Measurements from ENCODE around the gene LYRM4.

Gene LYRM4

DNA sequence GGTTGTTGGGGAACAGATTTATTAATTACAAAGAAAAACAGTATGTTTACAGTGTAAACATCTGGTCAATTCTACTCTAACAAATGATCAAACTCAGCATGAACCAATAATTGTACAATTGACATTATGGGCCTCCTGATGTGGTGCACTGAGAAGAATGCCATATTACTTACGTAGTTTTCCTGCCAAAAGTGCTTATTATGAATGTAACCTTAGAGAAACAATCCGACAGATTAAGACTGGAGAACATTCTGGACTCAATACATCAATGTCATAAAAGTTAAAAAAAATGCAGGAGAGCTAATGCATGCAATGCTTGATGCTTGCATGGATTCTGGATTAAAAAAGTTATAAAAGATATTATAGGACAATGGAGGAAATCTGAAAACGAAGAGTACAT is 69.0 kb downstream of the LYRM4 start:
- no peak for DNase-seq (ENCODE audit: low read depth)
- TF ChIP-seq CTCF (conservative IDR thresholded peaks at IDR 0.05; ENCODE audit: low read length), result no peak
- H3K4me3 ChIP-seq (ENCODE audit: low read length), result no peak overlapping the region

GRCh38 chr6:5191222-5191621 is 69.5 kb downstream of the LYRM4 start:
- TF ChIP-seq CTCF (conservative IDR thresholded peaks at IDR 0.05; ENCODE audit: low read length), result no peak

DNA sequence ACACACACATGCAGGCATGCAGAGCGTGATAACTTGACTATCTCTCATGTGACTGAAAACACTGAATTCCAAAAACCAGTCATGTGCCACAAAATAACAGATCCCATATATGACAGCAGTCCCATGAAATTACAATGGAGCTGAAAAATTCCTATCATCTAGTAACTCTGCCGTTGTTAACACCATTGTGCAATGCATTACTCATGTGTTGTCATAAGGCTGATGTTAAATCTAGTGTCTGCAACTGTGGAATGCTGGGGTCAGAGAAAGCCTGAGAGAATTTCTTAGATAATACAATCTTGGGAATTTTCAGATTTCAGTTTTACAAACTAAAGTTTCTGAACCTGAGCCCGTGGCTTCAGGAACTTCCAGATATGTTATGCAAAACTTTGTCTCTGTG is 70.2 kb downstream of the LYRM4 start:
- TF ChIP-seq CTCF (conservative IDR thresholded peaks at IDR 0.05; ENCODE audit: low read length), result no peak
- H3K4me3 ChIP-seq (ENCODE audit: low read length), result no peak overlapping the region
- peak; percentile 96 for DNase-seq (ENCODE audit: low read depth)

More at GRCh38 chr6:5191222-5191621, 69.5 kb downstream of the LYRM4 start:
- no peak overlapping the region for H3K4me3 ChIP-seq (ENCODE audit: low read length)
- DNase-seq (ENCODE audit: low read depth), result no peak

GRCh38 chr6:5188646-5189045 is 72.1 kb downstream of the LYRM4 start:
- TF ChIP-seq CTCF (conservative IDR thresholded peaks at IDR 0.05; ENCODE audit: low read length), result no peak
- no peak for DNase-seq (ENCODE audit: low read depth)
- H3K4me3 ChIP-seq (ENCODE audit: low read length), result no peak overlapping the region

- no peak overlapping the region for H3K4me3 ChIP-seq (ENCODE audit: low read length)
- no peak for TF ChIP-seq CTCF (conservative IDR thresholded peaks at IDR 0.05; ENCODE audit: low read length)
- DNase-seq (ENCODE audit: low read depth), result no peak
These were observed 75.9 kb downstream of the LYRM4 start for GRCh38 chr6:5184878-5185277.

GRCh38 chr6:5184218-5184617 is 76.5 kb downstream of the LYRM4 start:
- no peak for DNase-seq (ENCODE audit: low read depth)
- no peak; the same call in 1 of the 2 replicates for TF ChIP-seq CTCF (conservative IDR thresholded peaks at IDR 0.05; ENCODE audit: low read length)
- no peak overlapping the region for H3K4me3 ChIP-seq (ENCODE audit: low read length)

DNA sequence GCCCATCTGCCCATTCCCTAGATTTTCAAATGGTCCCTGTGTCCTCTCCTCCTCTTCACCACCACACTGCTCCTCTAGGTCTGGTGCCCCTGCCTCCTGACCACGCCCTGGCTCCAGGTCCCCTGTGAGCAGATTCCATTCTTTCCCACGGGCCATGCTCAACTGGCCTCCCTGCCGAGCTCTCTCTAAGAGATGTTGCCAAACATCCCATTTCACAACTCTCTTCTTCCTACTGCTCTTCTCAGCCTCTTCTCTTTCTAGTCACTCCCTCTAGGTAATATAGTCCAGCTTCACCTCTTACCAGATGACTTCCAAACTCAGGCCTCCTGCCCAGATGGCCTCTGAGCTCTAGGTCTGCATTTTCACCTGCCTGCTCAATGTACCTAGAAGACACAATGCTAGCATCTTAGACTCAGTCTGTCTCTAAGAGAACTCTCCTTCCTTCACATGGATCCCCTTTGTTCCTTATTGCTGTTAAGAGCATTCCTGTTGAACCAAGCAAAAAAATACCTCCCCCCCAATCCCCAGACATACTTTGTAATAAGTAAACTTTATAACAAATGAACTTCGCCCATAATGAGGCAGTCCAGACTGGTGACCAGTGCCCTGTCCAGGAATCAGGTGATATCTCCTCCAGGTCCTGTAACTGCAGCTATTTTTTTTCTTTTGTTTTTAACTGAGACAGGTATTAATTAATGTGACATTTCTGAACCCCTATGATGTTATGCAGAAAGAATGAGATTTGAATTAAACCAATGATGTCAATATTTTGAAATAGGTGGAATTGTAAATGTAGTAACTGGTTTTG is 79.0 kb downstream of the LYRM4 start:
- peak; percentile 23 for DNase-seq (ENCODE audit: low read depth)
- no peak for TF ChIP-seq CTCF (conservative IDR thresholded peaks at IDR 0.05; ENCODE audit: low read length)
- no peak overlapping the region for H3K4me3 ChIP-seq (ENCODE audit: low read length)

Measured in AG10803 (cell line).